Neutrophil (primary cell): ENCODE results near the gene TSPAN18.

Experiments used
- H3K27ac ChIP-seq: fragments of 200-600 bp; sonication (generic); 2 replicates; pipeline ENCODE4 v1.5.1; 2016; ENCODE audit warnings: mild to moderate bottlenecking, moderate library complexity
- H3K27me3 ChIP-seq: fragments of 200-600 bp; sonication (generic); 2 replicates; pipeline ENCODE4 v1.6.0; 2016; ENCODE audit warnings: mild to moderate bottlenecking
- H3K36me3 ChIP-seq: fragments of 200-600 bp; sonication (generic); 2 replicates; pipeline ENCODE4 v1.5.1; 2017
- H3K4me1 ChIP-seq, 2 experiments: fragments of 200-600 bp in 1 of 2; sonication (generic) in 1 of 2; 1 replicate in 1 of 2; 2 replicates in 1 of 2; pipeline versions ENCODE4 v1.5.1 to v1.6.1; 2013 to 2016; ENCODE audit warnings: low read depth in 1 of 2, low read length in 1 of 2, mild to moderate bottlenecking in 1 of 2, moderate library complexity in 1 of 2; ENCODE audit not compliant: control insufficient read depth in 1 of 2, insufficient read depth in 1 of 2
- H3K4me3 ChIP-seq, 2 experiments: fragments of 200-600 bp in 1 of 2; sonication (generic) in 1 of 2; 1 replicate in 1 of 2; 2 replicates in 1 of 2; pipeline ENCODE4 v1.5.1; 2013 to 2016; ENCODE audit warnings: low read depth in 1 of 2, low read length in 1 of 2, mild to moderate bottlenecking in 1 of 2, moderate library complexity in 1 of 2
- H3K9me3 ChIP-seq: fragments of 200-600 bp; sonication (generic); 2 replicates; pipeline ENCODE4 v1.5.1; 2016
- CTCF ChIP-seq: fragments of 200-600 bp; sonication (generic); IDR thresholded peaks from 2 replicates; pipeline ENCODE4 v1.5.1; 2016; ENCODE audit warnings: antibody characterized with exemption

TSPAN18 gene

GRCh38 chr11:44915621-44916020 is 188.9 kb downstream of the TSPAN18 start:
- H3K9me3 ChIP-seq: no peaks in the 10 kb centered on the region
- H3K27me3 ChIP-seq: peaks cover 24% of the 10 kb centered on the region
- no peaks in the 10 kb centered on the region for H3K36me3 ChIP-seq
- peaks cover 5 to 8% of the 10 kb centered on the region in 2 experiments for H3K4me1 ChIP-seq
- TF ChIP-seq CTCF: no peak
- H3K4me3 ChIP-seq: no peak overlapping the region
- peak overlapping the region; percentile 11 for H3K27ac ChIP-seq

- peaks cover 5 to 8% of the 10 kb centered on the region in 2 experiments for H3K4me1 ChIP-seq
- no peak overlapping the region for H3K4me3 ChIP-seq
- no peak overlapping the region for H3K27ac ChIP-seq
- H3K27me3 ChIP-seq: peaks cover 24% of the 10 kb centered on the region
- no peak for TF ChIP-seq CTCF
- H3K9me3 ChIP-seq: no peaks in the 10 kb centered on the region
- H3K36me3 ChIP-seq: no peaks in the 10 kb centered on the region
Measured at GRCh38 chr11:44916331-44916730, 189.6 kb downstream of the TSPAN18 start.

GRCh38 chr11:44916801-44917385 is 190.1 kb downstream of the TSPAN18 start:
- Histone ChIP-seq H3K27me3 (peaks cover 24% of the 10 kb centered on the region), H3K27ac (no peak overlapping the region), H3K4me1 (peaks cover 5 to 8% of the 10 kb centered on the region in 2 experiments), H3K4me3 (no peak overlapping the region), H3K36me3 (no peaks in the 10 kb centered on the region), H3K9me3 (no peaks in the 10 kb centered on the region)
- no peak for TF ChIP-seq CTCF

- H3K36me3 ChIP-seq: no peaks in the 10 kb centered on the region
- peaks cover 5 to 8% of the 10 kb centered on the region in 2 experiments for H3K4me1 ChIP-seq
- peaks cover 24% of the 10 kb centered on the region for H3K27me3 ChIP-seq
- TF ChIP-seq CTCF: no peak
- H3K9me3 ChIP-seq: no peaks in the 10 kb centered on the region
- H3K27ac ChIP-seq: no peak overlapping the region
- H3K4me3 ChIP-seq: no peak overlapping the region
Measured at GRCh38 chr11:44917741-44918140, 191.0 kb downstream of the TSPAN18 start.

- no peaks in the 10 kb centered on the region for H3K9me3 ChIP-seq
- no peak overlapping the region for H3K4me3 ChIP-seq
- H3K27me3 ChIP-seq: peaks cover 24% of the 10 kb centered on the region
- TF ChIP-seq CTCF: no peak
- H3K27ac ChIP-seq: no peak overlapping the region
- H3K36me3 ChIP-seq: no peaks in the 10 kb centered on the region
- peaks cover 5 to 8% of the 10 kb centered on the region in 2 experiments for H3K4me1 ChIP-seq
Measured at GRCh38 chr11:44920451-44920850, 193.7 kb downstream of the TSPAN18 start.
